IPS-18c (cell line): Measurements from ENCODE around the gene SMIM27.

ENCODE experiments used
- H3K4me3 ChIP-seq: 2 replicates; pipeline ENCODE4 v1.7.0; 2013; ENCODE audit warnings: low read depth, mild to moderate bottlenecking, low read length, moderate library complexity; ENCODE audit not compliant: insufficient read depth
- H3K9me3 ChIP-seq: one replicate; pipeline ENCODE4 v1.6.1; 2013; ENCODE audit warnings: mild to moderate bottlenecking, low read length, moderate library complexity; ENCODE audit not compliant: control insufficient read depth, insufficient read depth

Gene SMIM27

GRCh38 chr9:32550562-32551275 is 1.4 kb upstream of the SMIM27 start:
- Histone ChIP-seq H3K9me3 (no peaks in the 10 kb centered on the region), H3K4me3 (peak overlapping the region; percentile 92)

GRCh38 chr9:32551276-32552051 is 663 bp upstream of the SMIM27 start:
- H3K4me3 ChIP-seq = peak overlapping the region; percentile 92
- H3K9me3 ChIP-seq = no peaks in the 10 kb centered on the region

GRCh38 chr9:32554107-32554506 is 2.0 kb downstream of the SMIM27 start:
- Histone ChIP-seq H3K9me3 (no peaks in the 10 kb centered on the region), H3K4me3 (no peak overlapping the region)

GRCh38 chr9:32554591-32554990 is 2.5 kb downstream of the SMIM27 start:
- H3K4me3 ChIP-seq = no peak overlapping the region

GRCh38 chr9:32558408-32558934 is 6.3 kb downstream of the SMIM27 start:
- H3K9me3 ChIP-seq = peaks cover 3% of the 10 kb centered on the region
- H3K4me3 ChIP-seq = no peak overlapping the region

More at GRCh38 chr9:32554591-32554990, 2.5 kb downstream of the SMIM27 start:
- no peaks in the 10 kb centered on the region for H3K9me3 ChIP-seq

- H3K9me3 ChIP-seq = peaks cover 3% of the 10 kb centered on the region
- H3K4me3 ChIP-seq = no peak overlapping the region
Observed at GRCh38 chr9:32565967-32566366, 13.8 kb downstream of the SMIM27 start.

GRCh38 chr9:32566770-32567169 is 14.6 kb downstream of the SMIM27 start:
- no peak overlapping the region for H3K4me3 ChIP-seq
- H3K9me3 ChIP-seq = peaks cover 3% of the 10 kb centered on the region

GRCh38 chr9:32570262-32570661 is 18.1 kb downstream of the SMIM27 start:
- no peak overlapping the region for H3K4me3 ChIP-seq

GRCh38 chr9:32571969-32572899 is 20.1 kb downstream of the SMIM27 start:
- Histone ChIP-seq H3K9me3 (no peaks in the 10 kb centered on the region), H3K4me3 (peak overlapping the region; percentile 95)

More at GRCh38 chr9:32570262-32570661, 18.1 kb downstream of the SMIM27 start:
- no peaks in the 10 kb centered on the region for H3K9me3 ChIP-seq

- Histone ChIP-seq H3K4me3 (peak within 1 kb of the TSS; percentile 95), H3K9me3 (no peaks in the 10 kb centered on the region)
Observed at GRCh38 chr9:32572900-32573523, 20.9 kb downstream of the SMIM27 start, which contains the start of gene NDUFB6. NDUFB6 (minus strand) TSS chr9:32573159; CDS start chr9:32573060, 99 bp downstream.

- Histone ChIP-seq H3K4me3 (no peak overlapping the region), H3K9me3 (no peaks in the 10 kb centered on the region)
Observed at GRCh38 chr9:32573821-32574220, 21.7 kb downstream of the SMIM27 start.

- Histone ChIP-seq H3K4me3 (no peak overlapping the region), H3K9me3 (no peaks in the 10 kb centered on the region)
Observed at GRCh38 chr9:32574858-32575257, 22.7 kb downstream of the SMIM27 start.

GRCh38 chr9:32577316-32577715 is 25.2 kb downstream of the SMIM27 start:
- Histone ChIP-seq H3K9me3 (no peaks in the 10 kb centered on the region), H3K4me3 (no peak overlapping the region)

GRCh38 chr9:32578976-32579375 is 26.8 kb downstream of the SMIM27 start:
- no peaks in the 10 kb centered on the region for H3K9me3 ChIP-seq

GRCh38 chr9:32579706-32580331 is 27.7 kb downstream of the SMIM27 start:
- Histone ChIP-seq H3K9me3 (no peaks in the 10 kb centered on the region), H3K4me3 (no peak overlapping the region)

More at GRCh38 chr9:32578976-32579375, 26.8 kb downstream of the SMIM27 start:
- H3K4me3 ChIP-seq = no peak overlapping the region

- Histone ChIP-seq H3K4me3 (no peak overlapping the region), H3K9me3 (no peaks in the 10 kb centered on the region)
Observed at GRCh38 chr9:32580631-32581300, 28.6 kb downstream of the SMIM27 start.
